HCT116 (cell line): ENCODE results near the gene CRYBA4.

Experiments used
- CEBPB ChIP-seq: IDR thresholded peaks from 2 replicates; pipeline ENCODE4 v1.6.1; 2012; ENCODE audit warnings: low read depth
- EZH2 ChIP-seq: fragments of 200-600 bp; sonication (generic); IDR thresholded peaks from 2 replicates; pipeline ENCODE4 v1.6.1; 2017; ENCODE audit warnings: antibody characterized with exemption, mixed run types
- JUND ChIP-seq: IDR thresholded peaks from 2 replicates; pipeline ENCODE4 v1.6.1; 2012
- POLR2A ChIP-seq: IDR thresholded peaks from 2 replicates; pipeline ENCODE4 v1.7.0; 2011; ENCODE audit warnings: borderline replicate concordance; ENCODE audit not compliant: insufficient read depth, insufficient read length; ENCODE audit errors: extremely low read depth
- POLR2AphosphoS5 ChIP-seq: IDR thresholded peaks from 2 replicates; pipeline ENCODE4 v1.6.1; 2011; ENCODE audit warnings: mild to moderate bottlenecking, low read depth, low read length, moderate library complexity
- RAD21 ChIP-seq: IDR thresholded peaks from 2 replicates; pipeline ENCODE4 v1.6.1; 2012; ENCODE audit warnings: low read depth, mild to moderate bottlenecking
- SP1 ChIP-seq: IDR thresholded peaks from 2 replicates; pipeline ENCODE4 v1.6.1; 2012; ENCODE audit warnings: low read depth
- SRF ChIP-seq: IDR thresholded peaks from 2 replicates; pipeline ENCODE4 v1.6.1; 2012; ENCODE audit warnings: low read depth
- YY1 ChIP-seq: IDR thresholded peaks from 2 replicates; pipeline ENCODE4 v1.6.1; 2011; ENCODE audit warnings: low read length, low read depth, moderate library complexity, mild to moderate bottlenecking; ENCODE audit not compliant: insufficient replicate concordance; ENCODE audit errors: extremely low read depth
- ZNF274 ChIP-seq: fragments of 200-500 bp; sonication (Bioruptor generic); IDR thresholded peaks from 2 replicates; pipeline ENCODE4 v1.6.1; 2014; ENCODE audit warnings: mild to moderate bottlenecking, low read depth, low read length, inconsistent platforms
- TF ChIP-seq, protein P1 (sequence below), 3 experiments: fragments of 200-600 bp in 1 of 3; sonication (generic) in 1 of 3; IDR thresholded peaks in 2 of 3; conservative IDR thresholded peaks in 1 of 3; 2 replicates each; pipeline ENCODE4 v1.5.1; 2012 to 2017; ENCODE audit warnings: low read depth in 2 of 3, low read length in 2 of 3, antibody characterized with exemption in 1 of 3, borderline replicate concordance in 1 of 3, control low read depth in 1 of 3, mild to moderate bottlenecking in 1 of 3, mixed read lengths in 1 of 3, mixed run types in 1 of 3, moderate library complexity in 1 of 3; ENCODE audit not compliant: insufficient read depth in 1 of 3
- TF ChIP-seq, protein P2 (sequence below): IDR thresholded peaks from 2 replicates; pipeline ENCODE4 v1.6.1; 2012; ENCODE audit warnings: low read depth
- TF ChIP-seq, protein P3 (sequence below): IDR thresholded peaks from 2 replicates; pipeline ENCODE4 v1.6.1; 2012

DNA sequence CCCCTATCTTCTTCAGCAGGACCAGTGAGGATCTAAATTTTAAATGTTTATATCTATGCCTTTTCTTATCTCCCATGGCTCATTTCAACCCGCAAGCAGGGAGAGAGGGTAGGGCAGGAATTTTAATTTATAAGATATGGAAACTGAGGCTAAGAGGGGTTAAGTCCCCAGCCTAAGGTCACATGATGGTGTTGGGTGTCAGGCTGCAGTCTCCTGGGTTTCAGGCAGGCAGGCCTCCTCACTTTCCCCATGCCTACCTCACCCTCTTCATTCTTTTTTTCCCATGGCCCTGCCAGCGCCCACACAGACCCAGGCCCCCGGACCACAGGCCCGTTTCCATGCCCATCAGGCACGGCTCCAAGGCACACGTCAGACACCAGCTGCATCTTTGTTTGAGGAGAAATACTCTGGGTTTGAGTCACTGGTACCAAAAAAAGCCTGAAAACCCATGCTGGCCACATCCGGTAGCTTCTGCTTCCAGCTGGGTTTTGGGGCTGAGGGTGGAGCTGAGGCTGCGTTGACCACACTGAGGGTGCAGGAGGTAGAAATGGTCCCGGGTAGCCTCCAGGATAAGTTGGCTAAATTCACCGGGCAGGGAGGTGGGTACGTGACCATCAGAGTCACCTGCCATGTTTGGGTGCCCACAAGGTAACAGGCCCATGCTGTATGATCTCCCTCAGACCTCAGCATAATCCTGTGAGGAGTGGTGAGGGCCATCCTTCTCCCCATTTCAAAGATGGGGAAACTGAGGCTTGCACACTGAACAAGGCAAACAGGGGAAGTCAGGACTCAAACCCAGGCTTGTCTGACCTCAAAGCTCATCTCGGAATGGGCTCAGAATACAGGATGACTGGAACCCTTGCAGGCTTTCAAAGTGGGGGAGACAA, 11.4 kb upstream of the CRYBA4 start:
- TF ChIP-seq, protein P1, sequence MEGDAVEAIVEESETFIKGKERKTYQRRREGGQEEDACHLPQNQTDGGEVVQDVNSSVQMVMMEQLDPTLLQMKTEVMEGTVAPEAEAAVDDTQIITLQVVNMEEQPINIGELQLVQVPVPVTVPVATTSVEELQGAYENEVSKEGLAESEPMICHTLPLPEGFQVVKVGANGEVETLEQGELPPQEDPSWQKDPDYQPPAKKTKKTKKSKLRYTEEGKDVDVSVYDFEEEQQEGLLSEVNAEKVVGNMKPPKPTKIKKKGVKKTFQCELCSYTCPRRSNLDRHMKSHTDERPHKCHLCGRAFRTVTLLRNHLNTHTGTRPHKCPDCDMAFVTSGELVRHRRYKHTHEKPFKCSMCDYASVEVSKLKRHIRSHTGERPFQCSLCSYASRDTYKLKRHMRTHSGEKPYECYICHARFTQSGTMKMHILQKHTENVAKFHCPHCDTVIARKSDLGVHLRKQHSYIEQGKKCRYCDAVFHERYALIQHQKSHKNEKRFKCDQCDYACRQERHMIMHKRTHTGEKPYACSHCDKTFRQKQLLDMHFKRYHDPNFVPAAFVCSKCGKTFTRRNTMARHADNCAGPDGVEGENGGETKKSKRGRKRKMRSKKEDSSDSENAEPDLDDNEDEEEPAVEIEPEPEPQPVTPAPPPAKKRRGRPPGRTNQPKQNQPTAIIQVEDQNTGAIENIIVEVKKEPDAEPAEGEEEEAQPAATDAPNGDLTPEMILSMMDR (IDR thresholded peaks at IDR 0.05 in 2 of 3, conservative IDR thresholded peaks at IDR 0.05 in 1 of 3; ENCODE audit: borderline replicate concordance in 1 of 3, insufficient read depth in 1 of 3, low read depth in 2 of 3, low read length in 2 of 3) = no peak
- TF ChIP-seq CEBPB = no peak
- TF ChIP-seq POLR2A = no peak
- no peak for TF ChIP-seq SP1
- no peak for TF ChIP-seq ZNF274
- no peak for TF ChIP-seq RAD21
- TF ChIP-seq YY1 = no peak
- no peak for TF ChIP-seq POLR2AphosphoS5
- TF ChIP-seq EZH2 = no peak
- TF ChIP-seq, protein P2, sequence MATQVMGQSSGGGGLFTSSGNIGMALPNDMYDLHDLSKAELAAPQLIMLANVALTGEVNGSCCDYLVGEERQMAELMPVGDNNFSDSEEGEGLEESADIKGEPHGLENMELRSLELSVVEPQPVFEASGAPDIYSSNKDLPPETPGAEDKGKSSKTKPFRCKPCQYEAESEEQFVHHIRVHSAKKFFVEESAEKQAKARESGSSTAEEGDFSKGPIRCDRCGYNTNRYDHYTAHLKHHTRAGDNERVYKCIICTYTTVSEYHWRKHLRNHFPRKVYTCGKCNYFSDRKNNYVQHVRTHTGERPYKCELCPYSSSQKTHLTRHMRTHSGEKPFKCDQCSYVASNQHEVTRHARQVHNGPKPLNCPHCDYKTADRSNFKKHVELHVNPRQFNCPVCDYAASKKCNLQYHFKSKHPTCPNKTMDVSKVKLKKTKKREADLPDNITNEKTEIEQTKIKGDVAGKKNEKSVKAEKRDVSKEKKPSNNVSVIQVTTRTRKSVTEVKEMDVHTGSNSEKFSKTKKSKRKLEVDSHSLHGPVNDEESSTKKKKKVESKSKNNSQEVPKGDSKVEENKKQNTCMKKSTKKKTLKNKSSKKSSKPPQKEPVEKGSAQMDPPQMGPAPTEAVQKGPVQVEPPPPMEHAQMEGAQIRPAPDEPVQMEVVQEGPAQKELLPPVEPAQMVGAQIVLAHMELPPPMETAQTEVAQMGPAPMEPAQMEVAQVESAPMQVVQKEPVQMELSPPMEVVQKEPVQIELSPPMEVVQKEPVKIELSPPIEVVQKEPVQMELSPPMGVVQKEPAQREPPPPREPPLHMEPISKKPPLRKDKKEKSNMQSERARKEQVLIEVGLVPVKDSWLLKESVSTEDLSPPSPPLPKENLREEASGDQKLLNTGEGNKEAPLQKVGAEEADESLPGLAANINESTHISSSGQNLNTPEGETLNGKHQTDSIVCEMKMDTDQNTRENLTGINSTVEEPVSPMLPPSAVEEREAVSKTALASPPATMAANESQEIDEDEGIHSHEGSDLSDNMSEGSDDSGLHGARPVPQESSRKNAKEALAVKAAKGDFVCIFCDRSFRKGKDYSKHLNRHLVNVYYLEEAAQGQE = no peak
- TF ChIP-seq, protein P3, sequence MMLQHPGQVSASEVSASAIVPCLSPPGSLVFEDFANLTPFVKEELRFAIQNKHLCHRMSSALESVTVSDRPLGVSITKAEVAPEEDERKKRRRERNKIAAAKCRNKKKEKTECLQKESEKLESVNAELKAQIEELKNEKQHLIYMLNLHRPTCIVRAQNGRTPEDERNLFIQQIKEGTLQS = no peak
- no peak for TF ChIP-seq SRF
- TF ChIP-seq JUND = no peak
